ENCODE measurements around the gene PRDM1.
A peak's percentile ranks its signal among the peaks of the same experiment; 100 is the strongest.

PRDM1 gene

DNA sequence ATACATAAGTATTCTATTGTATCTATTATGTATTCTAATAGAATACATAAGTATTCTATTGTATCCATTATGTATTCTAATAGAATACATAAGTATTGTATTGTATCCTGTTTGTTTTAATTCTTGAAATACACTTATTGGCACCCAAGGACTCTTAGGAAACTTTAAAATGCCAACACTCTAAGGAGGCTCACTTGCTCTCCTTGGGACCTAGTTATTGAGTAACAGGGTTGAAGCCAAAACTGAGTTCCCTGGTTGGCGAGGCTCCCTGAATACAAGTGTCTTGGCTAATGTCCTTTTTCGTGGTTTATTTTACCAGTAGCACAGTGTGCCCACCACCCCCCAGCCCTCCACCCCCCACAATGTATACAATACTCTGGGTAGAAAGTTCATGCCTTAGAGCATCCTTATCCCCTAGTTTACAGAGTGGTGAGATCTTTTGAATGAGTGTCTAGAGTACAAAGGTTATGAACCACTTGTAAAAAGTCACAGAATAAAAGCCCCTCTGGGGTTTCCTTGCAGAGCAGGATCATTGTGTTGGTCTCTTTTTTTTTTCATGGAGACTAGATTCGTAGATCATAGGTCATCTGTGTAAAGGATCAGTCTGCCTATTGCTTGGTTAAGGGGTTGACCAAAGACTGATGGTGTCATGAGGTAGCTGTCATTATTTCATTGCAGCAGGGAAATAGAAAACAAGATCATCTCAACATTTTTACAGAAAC lies 32.5 kb upstream of the PRDM1 start:
- TF ChIP-seq, protein P1, sequence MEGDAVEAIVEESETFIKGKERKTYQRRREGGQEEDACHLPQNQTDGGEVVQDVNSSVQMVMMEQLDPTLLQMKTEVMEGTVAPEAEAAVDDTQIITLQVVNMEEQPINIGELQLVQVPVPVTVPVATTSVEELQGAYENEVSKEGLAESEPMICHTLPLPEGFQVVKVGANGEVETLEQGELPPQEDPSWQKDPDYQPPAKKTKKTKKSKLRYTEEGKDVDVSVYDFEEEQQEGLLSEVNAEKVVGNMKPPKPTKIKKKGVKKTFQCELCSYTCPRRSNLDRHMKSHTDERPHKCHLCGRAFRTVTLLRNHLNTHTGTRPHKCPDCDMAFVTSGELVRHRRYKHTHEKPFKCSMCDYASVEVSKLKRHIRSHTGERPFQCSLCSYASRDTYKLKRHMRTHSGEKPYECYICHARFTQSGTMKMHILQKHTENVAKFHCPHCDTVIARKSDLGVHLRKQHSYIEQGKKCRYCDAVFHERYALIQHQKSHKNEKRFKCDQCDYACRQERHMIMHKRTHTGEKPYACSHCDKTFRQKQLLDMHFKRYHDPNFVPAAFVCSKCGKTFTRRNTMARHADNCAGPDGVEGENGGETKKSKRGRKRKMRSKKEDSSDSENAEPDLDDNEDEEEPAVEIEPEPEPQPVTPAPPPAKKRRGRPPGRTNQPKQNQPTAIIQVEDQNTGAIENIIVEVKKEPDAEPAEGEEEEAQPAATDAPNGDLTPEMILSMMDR (IDR thresholded peaks at IDR 0.05; ENCODE audit: low read depth, low read length): no peak
- Histone ChIP-seq H3K9me3 (ENCODE audit: severe bottlenecking) (no peaks in the 10 kb centered on the region), H3K4me3 (ENCODE audit: low read depth, low read length) (no peak overlapping the region), H3K36me3 (no peaks in the 10 kb centered on the region; the same call in 1 of the 2 replicates), H3K27ac (peak overlapping the region; percentile 85), H3K27me3 (ENCODE audit: insufficient read depth, low read depth, severe bottlenecking) (no peaks in the 10 kb centered on the region)
- DNase-seq: no peak

DNA sequence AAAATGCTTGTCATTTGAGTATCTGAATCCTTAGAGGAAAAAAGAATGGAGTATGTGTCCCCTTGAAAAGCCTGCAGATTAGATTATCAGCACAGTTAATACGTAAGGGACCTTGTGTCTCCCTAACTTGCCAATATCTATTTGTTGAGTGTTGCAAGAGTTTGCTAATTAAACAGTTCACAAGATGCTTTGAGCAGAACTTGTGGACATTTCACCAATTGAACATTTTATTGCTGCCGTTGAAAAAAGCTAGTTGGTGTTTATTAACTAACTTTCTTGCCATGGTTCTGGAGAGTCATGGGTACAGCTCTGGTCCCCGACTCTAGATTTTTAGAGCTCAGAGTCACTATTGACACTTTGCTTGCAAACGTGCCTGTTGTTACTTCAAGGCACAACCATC lies 30.6 kb upstream of the PRDM1 start:
- Histone ChIP-seq H3K9me3 (ENCODE audit: severe bottlenecking) (no peaks in the 10 kb centered on the region), H3K27ac (peak overlapping the region; percentile 85), H3K4me3 (ENCODE audit: low read depth, low read length) (peak overlapping the region; percentile 29), H3K36me3 (no peaks in the 10 kb centered on the region; the same call in 1 of the 2 replicates), H3K27me3 (ENCODE audit: insufficient read depth, low read depth, severe bottlenecking) (no peaks in the 10 kb centered on the region)
- TF ChIP-seq, protein P1 (IDR thresholded peaks at IDR 0.05; ENCODE audit: low read depth, low read length): no peak
- no peak for DNase-seq

DNA sequence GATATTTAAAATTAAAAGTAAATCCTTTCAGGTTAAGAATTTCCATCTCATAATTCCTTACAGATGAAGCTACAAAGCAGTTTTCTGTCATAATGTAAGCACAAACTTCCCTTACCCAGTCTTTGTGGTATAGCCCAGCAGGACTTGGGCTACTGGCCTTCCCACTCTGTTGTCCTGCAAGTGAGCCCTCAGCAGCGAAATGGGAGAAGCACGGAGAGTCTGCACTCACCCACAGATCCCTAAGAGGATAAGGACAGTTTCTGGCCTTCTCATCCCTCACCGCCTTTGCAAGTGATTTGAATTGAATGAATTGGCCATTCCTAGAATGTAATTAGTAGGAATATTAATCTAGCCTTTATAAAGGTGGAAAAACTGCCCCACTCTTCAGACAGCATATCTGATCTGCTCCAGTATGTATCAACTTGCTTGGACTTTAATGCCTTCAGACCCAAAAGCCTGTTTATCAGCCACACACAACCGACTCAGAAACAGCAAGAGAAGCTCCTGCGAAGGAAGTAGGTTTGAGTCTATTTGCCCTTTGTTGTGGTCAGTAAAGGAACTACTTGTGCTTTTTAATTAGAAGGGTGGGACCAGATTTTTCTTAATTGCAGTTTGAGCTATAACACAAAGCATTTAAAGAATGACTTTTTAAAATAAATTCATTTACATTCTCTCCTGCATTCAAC lies 29.9 kb upstream of the PRDM1 start:
- Histone ChIP-seq H3K4me3 (ENCODE audit: low read depth, low read length) (peak overlapping the region; percentile 29), H3K36me3 (no peaks in the 10 kb centered on the region; the same call in 1 of the 2 replicates), H3K9me3 (ENCODE audit: severe bottlenecking) (no peaks in the 10 kb centered on the region), H3K27ac (peak overlapping the region; percentile 85), H3K27me3 (ENCODE audit: insufficient read depth, low read depth, severe bottlenecking) (no peaks in the 10 kb centered on the region)
- DNase-seq: peak; percentile 76
- TF ChIP-seq, protein P1 (IDR thresholded peaks at IDR 0.05; ENCODE audit: low read depth, low read length): no peak

DNA sequence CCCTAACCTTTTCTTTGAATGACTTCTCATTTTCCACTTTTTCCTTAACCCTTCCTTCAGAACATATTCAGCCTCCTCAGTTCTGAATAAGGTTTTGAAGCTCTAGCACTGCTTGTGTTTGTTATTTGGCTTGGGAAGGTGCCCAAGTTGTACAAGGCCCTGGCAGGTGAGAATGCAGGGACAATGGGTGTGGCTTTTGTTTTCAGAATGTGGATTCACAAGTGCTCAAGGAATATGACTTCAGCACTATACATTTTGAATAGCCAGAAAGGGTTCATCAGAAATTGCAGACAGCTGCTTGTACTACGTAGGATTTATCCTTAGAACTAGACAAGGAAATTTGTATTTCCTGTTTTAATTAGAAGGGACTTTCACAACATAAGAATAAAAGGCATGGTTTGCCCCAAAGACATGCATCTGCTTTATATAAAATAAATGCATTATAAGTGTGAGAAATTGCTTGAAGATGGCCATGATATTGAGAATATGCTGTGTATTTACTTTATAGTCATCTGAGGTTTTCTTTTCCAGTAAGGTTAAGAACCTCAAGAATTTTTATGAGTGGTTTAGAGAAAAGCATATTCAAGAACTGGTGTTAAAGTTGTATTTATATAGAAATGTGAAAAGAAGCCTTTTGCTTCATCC lies 29.3 kb upstream of the PRDM1 start:
- Histone ChIP-seq H3K27me3 (ENCODE audit: insufficient read depth, low read depth, severe bottlenecking) (no peaks in the 10 kb centered on the region), H3K36me3 (no peaks in the 10 kb centered on the region), H3K4me3 (ENCODE audit: low read depth, low read length) (peak overlapping the region; percentile 29), H3K9me3 (ENCODE audit: severe bottlenecking) (no peaks in the 10 kb centered on the region), H3K27ac (peak overlapping the region; percentile 85)
- no peak for DNase-seq
- TF ChIP-seq, protein P1 (IDR thresholded peaks at IDR 0.05; ENCODE audit: low read depth, low read length): no peak

DNA sequence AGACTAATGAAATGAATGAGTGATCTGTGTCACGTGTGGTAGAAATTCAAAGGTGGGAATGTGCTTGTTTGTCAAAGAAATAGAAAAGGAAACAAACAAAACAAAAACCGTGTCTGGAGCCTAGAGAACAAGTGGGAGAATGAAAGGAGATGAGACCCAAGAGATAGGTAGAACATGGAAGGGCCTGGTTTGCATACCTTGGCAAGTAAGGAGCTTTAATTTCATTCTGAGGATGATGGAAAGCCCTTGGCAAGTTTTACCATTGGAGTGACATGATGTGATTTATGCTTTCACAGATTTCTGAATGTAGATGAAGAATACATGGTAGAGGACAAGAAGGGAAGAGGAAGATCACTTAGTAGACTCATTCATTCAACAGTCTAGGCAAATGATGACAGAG lies 26.8 kb upstream of the PRDM1 start:
- no peaks in the 10 kb centered on the region for H3K36me3 ChIP-seq
- no peak overlapping the region for H3K27ac ChIP-seq
- H3K9me3 ChIP-seq (ENCODE audit: severe bottlenecking): no peaks in the 10 kb centered on the region
- TF ChIP-seq, protein P1 (IDR thresholded peaks at IDR 0.05; ENCODE audit: low read depth, low read length): no peak
- H3K4me3 ChIP-seq (ENCODE audit: low read depth, low read length): no peak overlapping the region
- no peaks in the 10 kb centered on the region for H3K27me3 ChIP-seq (ENCODE audit: insufficient read depth, low read depth, severe bottlenecking)
- no peak for DNase-seq

Measured in WERI-Rb-1 (cell line).